Mesenchymal stem cell (in vitro differentiated cells and primary cell): ENCODE measurements around the gene TERT.
"Not testable (repeated sequence)": the region's sequence is repeated elsewhere in the genome, so short reads cannot be mapped to it uniquely, and the experiment has no call there.

Experiments used
- DNase-seq: peaks from one replicate; pipeline ENCODE4 v3.0.0-alpha.2; 2013
- H2AFZ ChIP-seq: one replicate; pipeline ENCODE4 v1.6.1; 2013; ENCODE audit warnings: low read depth, mild to moderate bottlenecking, control low read depth, inconsistent platforms, low read length, moderate library complexity
- H2AK5ac ChIP-seq: 2 replicates; pipeline ENCODE4 v1.6.1; 2013; ENCODE audit warnings: low read length, moderate library complexity, mild to moderate bottlenecking, inconsistent platforms; ENCODE audit not compliant: severe bottlenecking
- H2BK120ac ChIP-seq: one replicate; pipeline ENCODE4 v1.6.1; 2013; ENCODE audit warnings: low read depth, mild to moderate bottlenecking, inconsistent platforms, low read length, moderate library complexity
- H2BK12ac ChIP-seq, 2 experiments: one replicate each; pipeline ENCODE4 v1.6.1; 2013; ENCODE audit warnings: inconsistent platforms in 2 of 2, low read length in 2 of 2, mild to moderate bottlenecking in 2 of 2, moderate library complexity in 2 of 2, control low read depth in 1 of 2
- H2BK15ac ChIP-seq: one replicate; pipeline ENCODE4 v1.6.1; 2013; ENCODE audit warnings: mild to moderate bottlenecking, low read depth, inconsistent platforms; ENCODE audit not compliant: poor library complexity, severe bottlenecking
- H2BK5ac ChIP-seq: 2 replicates; pipeline ENCODE4 v1.6.1; 2013; ENCODE audit warnings: low read depth, mild to moderate bottlenecking, low read length, control low read depth, inconsistent platforms; ENCODE audit not compliant: poor library complexity, severe bottlenecking
- H3K14ac ChIP-seq, 2 experiments: one replicate each; pipeline ENCODE4 v1.6.1; 2013; ENCODE audit warnings: inconsistent platforms in 2 of 2, low read length in 2 of 2, control low read depth in 1 of 2, mild to moderate bottlenecking in 1 of 2, moderate library complexity in 1 of 2
- H3K18ac ChIP-seq, 2 experiments: one replicate each; pipeline ENCODE4 v1.6.1; 2013; ENCODE audit warnings: inconsistent platforms in 2 of 2, low read length in 2 of 2, control low read depth in 1 of 2, low read depth in 1 of 2, mild to moderate bottlenecking in 1 of 2
- H3K23ac ChIP-seq, 2 experiments: one replicate each; pipeline ENCODE4 v1.6.1; 2013; ENCODE audit warnings: inconsistent platforms in 2 of 2, low read length in 2 of 2, mild to moderate bottlenecking in 2 of 2, moderate library complexity in 2 of 2, control low read depth in 1 of 2
- H3K27ac ChIP-seq: 2 replicates; pipeline ENCODE4 v1.5.1; 2013; ENCODE audit warnings: mild to moderate bottlenecking, moderate library complexity, low read length, control low read depth, inconsistent platforms; ENCODE audit not compliant: poor library complexity, severe bottlenecking
- H3K27me3 ChIP-seq, 2 experiments: 2 replicates each; pipeline versions ENCODE4 v1.6.1 to v1.7.0; 2013; ENCODE audit warnings: low read length in 2 of 2, mild to moderate bottlenecking in 2 of 2, moderate library complexity in 2 of 2, control low read depth in 1 of 2, inconsistent platforms in 1 of 2; ENCODE audit not compliant: control insufficient read depth in 1 of 2, insufficient read depth in 1 of 2
- H3K36me3 ChIP-seq, 2 experiments: 2 replicates each; pipeline versions ENCODE4 v1.6.1 to v1.7.0; 2013; ENCODE audit warnings: low read length in 2 of 2, control low read depth in 1 of 2, inconsistent platforms in 1 of 2, low read depth in 1 of 2, mild to moderate bottlenecking in 1 of 2; ENCODE audit not compliant: insufficient read depth in 2 of 2, control insufficient read depth in 1 of 2
- H3K4ac ChIP-seq, 2 experiments: one replicate each; pipeline ENCODE4 v1.6.1; 2013; ENCODE audit warnings: inconsistent platforms in 2 of 2, low read length in 2 of 2, mild to moderate bottlenecking in 2 of 2, moderate library complexity in 2 of 2, control low read depth in 1 of 2, low read depth in 1 of 2
- H3K4me1 ChIP-seq: 2 replicates; pipeline ENCODE4 v1.6.1; 2013; ENCODE audit warnings: low read depth, low read length, control low read depth; ENCODE audit not compliant: control insufficient read depth, insufficient read depth
- H3K4me2 ChIP-seq: 2 replicates; pipeline ENCODE4 v1.6.1; 2013; ENCODE audit warnings: low read length, mild to moderate bottlenecking, inconsistent platforms; ENCODE audit not compliant: poor library complexity, severe bottlenecking
- H3K4me3 ChIP-seq, 2 experiments: 2 replicates each; pipeline versions ENCODE4 v1.5.1 to v1.7.0; 2013; ENCODE audit warnings: low read length in 2 of 2, mild to moderate bottlenecking in 2 of 2, control low read depth in 1 of 2, low read depth in 1 of 2; ENCODE audit not compliant: insufficient read depth in 1 of 2
- H3K79me1 ChIP-seq: replicated peaks from 2 replicates; pipeline ENCODE4 v1.6.1; 2013; ENCODE audit warnings: mild to moderate bottlenecking, control low read depth, low read length, inconsistent platforms; ENCODE audit not compliant: poor library complexity, severe bottlenecking
- H3K9ac ChIP-seq: 2 replicates; pipeline ENCODE4 v1.7.0; 2013; ENCODE audit warnings: mild to moderate bottlenecking, low read length, moderate library complexity
- H3K9me3 ChIP-seq: 2 replicates; pipeline ENCODE4 v1.7.0; 2013; ENCODE audit warnings: mild to moderate bottlenecking, low read length; ENCODE audit not compliant: control insufficient read depth
- H4K8ac ChIP-seq: one replicate; pipeline ENCODE4 v1.6.1; 2013; ENCODE audit warnings: inconsistent platforms, mild to moderate bottlenecking, low read length, moderate library complexity
- H4K91ac ChIP-seq: one replicate; pipeline ENCODE4 v1.6.1; 2013; ENCODE audit warnings: mild to moderate bottlenecking, low read length, inconsistent platforms
- WGBS: methylation state at CpG from one replicate; pipeline ENCODE4 v1.1.7; 2013; ENCODE audit warnings: mixed read lengths; 5-methylcytosine and 5-hydroxymethylcytosine counted together

The TERT gene

DNA sequence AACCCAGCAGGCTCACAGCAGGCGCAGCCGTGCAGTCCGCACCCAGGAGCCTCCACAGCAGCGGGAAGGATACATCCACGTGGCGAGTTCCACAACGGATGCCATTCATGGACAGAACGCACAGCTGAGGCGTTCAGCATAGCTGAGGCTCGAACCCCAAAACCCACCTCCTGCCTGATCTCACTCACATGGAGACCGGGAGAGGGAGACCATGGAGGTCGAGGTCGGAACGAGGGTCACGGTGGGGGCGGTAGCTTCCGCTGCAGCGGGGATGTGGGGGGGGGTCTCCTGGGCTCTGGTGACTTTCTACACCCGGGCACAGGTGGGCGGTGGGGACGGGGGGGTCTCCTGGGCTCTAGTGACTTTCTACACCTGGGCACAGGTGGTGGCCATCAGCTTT lies 17.5 kb downstream of the TERT start:
- Histone ChIP-seq H3K27ac (no peak overlapping the region), H2BK12ac (no peak overlapping the region), H3K14ac (no peak overlapping the region), H2BK120ac (no peak overlapping the region), H3K27me3 (no peaks in the 10 kb centered on the region), H4K91ac (no peak overlapping the region), H2BK5ac (no peak overlapping the region), H3K4me2 (no peak overlapping the region), H3K23ac (no peak overlapping the region), H3K4me3 (no peak overlapping the region), H4K8ac (no peak overlapping the region), H2AK5ac (no peak overlapping the region), H2AFZ (no peak overlapping the region), H3K79me1 (no peaks in the 10 kb centered on the region), H3K4me1 (no peaks in the 10 kb centered on the region), H3K9ac (no peak overlapping the region), H2BK15ac (no peak overlapping the region), H3K4ac (no peak overlapping the region), H3K9me3 (peaks cover 4% of the 10 kb centered on the region), H3K18ac (no peak overlapping the region), H3K36me3 (no peaks in the 10 kb centered on the region)
- no peak for DNase-seq
- WGBS = 92% methylated on average over 20 of the region's 21 CpGs

DNA sequence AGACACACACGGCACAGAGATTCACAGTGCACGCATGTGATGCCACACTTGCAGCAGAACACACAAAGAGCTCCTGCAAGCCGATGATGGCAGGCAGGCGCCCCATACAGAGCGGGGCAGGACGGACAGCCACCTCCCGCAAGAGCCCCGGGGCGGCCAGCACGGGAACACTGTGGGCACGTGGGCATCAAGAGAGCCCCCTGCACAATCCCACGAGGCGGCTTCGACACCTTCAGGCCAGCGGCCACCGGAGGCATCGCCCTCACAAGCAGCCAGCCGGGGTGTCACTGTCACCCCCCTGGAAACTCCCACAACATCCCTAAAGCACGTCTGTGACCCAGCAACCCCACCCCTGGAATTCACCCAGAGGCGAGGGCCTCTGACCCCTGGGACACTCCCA lies 17.9 kb downstream of the TERT start:
- Histone ChIP-seq H3K23ac (no peak overlapping the region), H3K14ac (no peak overlapping the region), H4K8ac (no peak overlapping the region), H3K4me3 (no peak overlapping the region), H3K9ac (no peak overlapping the region), H3K36me3 (no peaks in the 10 kb centered on the region), H3K27ac (no peak overlapping the region), H3K4me2 (no peak overlapping the region), H4K91ac (no peak overlapping the region), H3K27me3 (no peaks in the 10 kb centered on the region), H2AK5ac (no peak overlapping the region), H3K9me3 (peaks cover 4% of the 10 kb centered on the region), H2BK15ac (no peak overlapping the region), H3K79me1 (no peaks in the 10 kb centered on the region), H3K4ac (no peak overlapping the region), H3K4me1 (no peaks in the 10 kb centered on the region), H2BK5ac (no peak overlapping the region), H3K18ac (no peak overlapping the region), H2BK120ac (no peak overlapping the region), H2BK12ac (no peak overlapping the region), H2AFZ (no peak overlapping the region)
- WGBS = 86% methylated on average over 20 of the region's 20 CpGs
- no peak for DNase-seq

DNA sequence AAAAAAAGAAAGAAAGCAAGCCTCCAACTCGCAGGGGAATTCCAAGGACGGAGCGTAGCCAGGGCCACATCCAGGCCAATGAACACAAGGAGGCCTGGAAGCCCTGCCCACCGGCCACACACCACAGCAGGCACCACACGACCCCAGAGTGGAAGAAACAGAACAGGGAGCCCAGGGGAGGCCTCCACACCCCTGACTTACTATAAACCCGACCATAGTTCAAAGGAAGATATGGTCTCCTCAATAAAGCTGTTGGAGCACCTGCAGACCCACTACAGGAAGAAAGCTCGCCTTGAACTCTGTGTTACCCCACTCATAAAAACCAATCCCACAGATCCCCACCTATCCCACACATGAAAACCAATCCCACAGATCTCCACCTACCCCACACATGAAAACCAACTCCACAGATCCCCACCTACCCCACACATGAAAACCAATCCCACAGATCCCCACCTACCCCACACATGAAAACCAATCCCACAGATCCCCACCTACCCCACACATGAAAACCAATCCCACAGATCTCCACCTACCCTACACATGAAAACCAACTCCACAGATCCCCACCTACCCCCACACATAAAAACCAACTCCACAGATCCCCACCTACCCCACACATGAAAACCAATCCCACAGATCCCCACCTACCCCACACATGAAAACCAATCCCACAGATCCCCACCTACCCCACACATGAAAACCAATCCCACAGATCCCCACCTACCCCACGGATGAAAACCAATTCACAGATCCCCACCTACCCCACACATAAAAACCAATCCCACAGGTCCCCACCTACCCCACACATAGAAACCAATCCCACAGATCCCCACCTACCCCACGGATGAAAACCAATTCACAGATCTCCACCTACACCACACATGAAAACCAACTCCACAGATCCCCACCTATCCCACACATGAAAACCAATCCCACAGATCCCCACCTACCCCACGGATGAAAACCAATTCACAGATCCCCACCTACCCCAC lies 19.2 kb downstream of the TERT start:
- not testable (repeated sequence) for H3K4me2 ChIP-seq, H3K4me1 ChIP-seq, H4K8ac ChIP-seq, H4K91ac ChIP-seq, DNase-seq, H3K9ac ChIP-seq, H2AFZ ChIP-seq, H3K23ac ChIP-seq, H2BK12ac ChIP-seq, H2BK15ac ChIP-seq, H3K9me3 ChIP-seq, H3K27ac ChIP-seq, H2AK5ac ChIP-seq, H3K27me3 ChIP-seq, H3K14ac ChIP-seq, H3K4me3 ChIP-seq, H3K18ac ChIP-seq, H2BK5ac ChIP-seq, H3K36me3 ChIP-seq, H3K79me1 ChIP-seq, H3K4ac ChIP-seq, H2BK120ac ChIP-seq
- WGBS = 76% methylated on average over 10 of the region's 10 CpGs

DNA sequence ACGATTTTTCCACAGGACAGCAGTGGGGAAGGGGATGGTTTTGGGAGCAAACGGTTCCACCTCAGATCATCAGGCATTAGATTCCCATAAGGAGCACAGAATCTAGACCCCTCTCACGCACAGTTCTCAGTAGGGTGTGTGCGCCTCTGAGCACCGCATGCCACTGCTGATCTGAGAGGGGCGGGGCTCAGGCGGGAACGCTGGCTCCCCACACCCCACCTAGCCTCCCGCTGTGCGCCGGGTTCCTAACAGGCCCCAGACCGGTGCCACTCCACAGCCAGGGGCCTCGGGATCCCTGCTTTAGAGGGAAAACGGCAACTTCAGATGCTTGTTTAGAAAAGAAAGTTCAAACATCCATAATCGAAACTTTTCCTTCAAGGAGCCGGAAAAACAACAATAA lies 20.4 kb downstream of the TERT start:
- no peak overlapping the region for H2BK15ac ChIP-seq
- no peak overlapping the region for H4K8ac ChIP-seq
- 89% methylated on average over 16 of the region's 16 CpGs for WGBS
- H3K18ac ChIP-seq = no peak overlapping the region
- no peak overlapping the region for H2BK5ac ChIP-seq
- H2AK5ac ChIP-seq = no peak overlapping the region
- no peaks in the 10 kb centered on the region for H3K4me1 ChIP-seq
- no peak overlapping the region for H3K4ac ChIP-seq
- H3K9me3 ChIP-seq = peaks cover 4% of the 10 kb centered on the region
- H3K14ac ChIP-seq = no peak overlapping the region
- no peak overlapping the region for H2BK120ac ChIP-seq
- no peak overlapping the region for H3K27ac ChIP-seq
- no peaks in the 10 kb centered on the region for H3K36me3 ChIP-seq
- no peak overlapping the region for H3K9ac ChIP-seq
- H2BK12ac ChIP-seq = no peak overlapping the region
- no peaks in the 10 kb centered on the region for H3K27me3 ChIP-seq
- no peak overlapping the region for H3K4me2 ChIP-seq
- no peak for DNase-seq
- H2AFZ ChIP-seq = no peak overlapping the region
- H3K4me3 ChIP-seq = no peak overlapping the region
- no peaks in the 10 kb centered on the region for H3K79me1 ChIP-seq
- H4K91ac ChIP-seq = no peak overlapping the region
- H3K23ac ChIP-seq = no peak overlapping the region
